Right lobe of liver (tissue), 6 donors: Measurements from ENCODE around the gene PAM16. TPM values are rescaled to one million over a fixed set of nuclear protein-coding genes. Genes with fewer than 3 reads are reported as not detected.

Source experiments
- ATAC-seq, 4 donors: fragments of 200-7000 bp; cut with Tn5 transposase; one replicate each; pipeline ENCODE4 v1.9.1; 2020; ENCODE audit warnings: mild to moderate bottlenecking in 4 of 4, moderate library complexity in 4 of 4
- DNase-seq, 3 donors: peaks; one replicate each; pipeline ENCODE4 v3.0.0-alpha.2; 2020
- H3K27ac ChIP-seq, 3 donors: fragments of 200-600 bp; one replicate each; pipeline ENCODE4 v1.8.0; 2022
- H3K27me3 ChIP-seq, 2 donors: fragments of 200-600 bp; one replicate each; pipeline ENCODE4 v1.8.0; 2022
- H3K36me3 ChIP-seq, 4 donors: fragments of 200-600 bp; sonication (generic) in 1 of 4; one replicate each; pipeline versions ENCODE4 v1.5.1 to v1.8.0; 2017 to 2022; ENCODE audit warnings: control low read depth in 1 of 4
- H3K4me1 ChIP-seq, 4 donors: fragments of 200-600 bp; sonication (generic) in 1 of 4; one replicate each; pipeline versions ENCODE4 v1.5.1 to v1.8.0; 2017 to 2022; ENCODE audit warnings: control low read depth in 1 of 4
- H3K4me3 ChIP-seq, 3 donors: fragments of 200-600 bp; one replicate each; pipeline ENCODE4 v1.8.0; 2022
- H3K9me3 ChIP-seq, 4 donors: fragments of 200-600 bp; sonication (generic) in 1 of 4; one replicate each; pipeline versions ENCODE4 v1.5.1 to v1.8.0; 2017 to 2022; ENCODE audit warnings: control low read depth in 1 of 4
- CTCF ChIP-seq, 4 donors: fragments of 200-600 bp in 3 of 4; fragments of 450-650 bp in 1 of 4; IDR thresholded peaks; one replicate each; pipeline versions ENCODE4 v1.5.1 to v1.8.0; 2016 to 2022; ENCODE audit warnings: antibody characterized with exemption in 4 of 4, mild to moderate bottlenecking in 2 of 4
- POLR2A ChIP-seq: fragments of 450-650 bp; IDR thresholded peaks from one replicate; pipeline ENCODE4 v1.6.1; 2017; ENCODE audit warnings: antibody characterized with exemption, mild to moderate bottlenecking
- WGBS: methylation state at CpG from one replicate; pipeline ENCODE4 v1.1.6; 2018; ENCODE audit warnings: low coverage, low lambda C conversion rate; ENCODE audit not compliant: insufficient coverage; ENCODE audit errors: missing lambda C conversion rate; 5-methylcytosine and 5-hydroxymethylcytosine counted together
- intact Hi-C, 2 donors: fragments of 100-400 bp; cut with DNase I; formaldehyde crosslinking; loops; one replicate each; pipeline versions ENCODE4 v1.11.2 to v1.14.1; 2022
- total RNA-seq, 6 experiments: library from RNA; depleted of rRNA in 2 of 6; stranded (reverse); fragments of >200 nt in 2 of 6; fragmentation: NEBNext Ultra II Directional in 3 of 6; extraction: Animal tissue kit (Norgen Biotek cat#: 25700) in 3 of 6; gene quantifications; one replicate each; pipeline versions ENCODE4 v1.1.0 to v1.2.4, GENCODE V29; 2016 to 2023
- donor health status: DM: no; HTN: yes; CAD: no.
- donor health status: DM: no; HTN: no; CAD: no.
- donor health status: DM: no; HTN: no; CAD: no.
- donor health status: DM: no; HTN: yes; CAD: no.
- donor health status: DM: no; HTN: yes; CAD: no.

The PAM16 gene
- total RNA-seq, 6 experiments from 2014 or later = 27.9 to 45.9 (median 32.8) TPM

GRCh38 chr16:4373909-4374742 is 23.0 kb upstream of the PAM16 start:
- DNase-seq = peak; percentile 69 to 84 (median 79)
- H3K36me3 ChIP-seq = no peaks in the 10 kb centered on the region
- peak overlapping the region; percentile 52 to 94 (median 67) for H3K4me3 ChIP-seq
- no peaks in the 10 kb centered on the region for H3K9me3 ChIP-seq
- ATAC-seq = peak; percentile 7 to 14 (median 14)
- peak overlapping the region; percentile 73 to 97 (median 91) for H3K27ac ChIP-seq
- peaks cover 0 to 70% (median 28%) of the 10 kb centered on the region in 4 donors for H3K4me1 ChIP-seq
- no peak for TF ChIP-seq CTCF (IDR thresholded peaks at IDR 0.05)
- TF ChIP-seq POLR2A = no peak
- 20% methylated on average over 12 of the region's 30 CpGs for WGBS
- intact Hi-C loops = no loop called here
- H3K27me3 ChIP-seq = no peaks in the 10 kb centered on the region

GRCh38 chr16:4373356-4373908 is 22.3 kb upstream of the PAM16 start:
- TF ChIP-seq POLR2A = no peak
- TF ChIP-seq CTCF (IDR thresholded peaks at IDR 0.05) = no peak
- H3K9me3 ChIP-seq = no peaks in the 10 kb centered on the region
- peak overlapping the region; percentile 52 to 94 (median 67) for H3K4me3 ChIP-seq
- peaks cover 0 to 71% (median 32%) of the 10 kb centered on the region in 4 donors for H3K4me1 ChIP-seq
- intact Hi-C loops = no loop called here
- no peaks in the 10 kb centered on the region for H3K27me3 ChIP-seq
- 20% methylated on average over 1 of the region's 9 CpGs for WGBS
- no peaks in the 10 kb centered on the region for H3K36me3 ChIP-seq
- ATAC-seq (no peak), DNase-seq (no peak)
- peak overlapping the region; percentile 73 to 91 (median 87) for H3K27ac ChIP-seq

DNA sequence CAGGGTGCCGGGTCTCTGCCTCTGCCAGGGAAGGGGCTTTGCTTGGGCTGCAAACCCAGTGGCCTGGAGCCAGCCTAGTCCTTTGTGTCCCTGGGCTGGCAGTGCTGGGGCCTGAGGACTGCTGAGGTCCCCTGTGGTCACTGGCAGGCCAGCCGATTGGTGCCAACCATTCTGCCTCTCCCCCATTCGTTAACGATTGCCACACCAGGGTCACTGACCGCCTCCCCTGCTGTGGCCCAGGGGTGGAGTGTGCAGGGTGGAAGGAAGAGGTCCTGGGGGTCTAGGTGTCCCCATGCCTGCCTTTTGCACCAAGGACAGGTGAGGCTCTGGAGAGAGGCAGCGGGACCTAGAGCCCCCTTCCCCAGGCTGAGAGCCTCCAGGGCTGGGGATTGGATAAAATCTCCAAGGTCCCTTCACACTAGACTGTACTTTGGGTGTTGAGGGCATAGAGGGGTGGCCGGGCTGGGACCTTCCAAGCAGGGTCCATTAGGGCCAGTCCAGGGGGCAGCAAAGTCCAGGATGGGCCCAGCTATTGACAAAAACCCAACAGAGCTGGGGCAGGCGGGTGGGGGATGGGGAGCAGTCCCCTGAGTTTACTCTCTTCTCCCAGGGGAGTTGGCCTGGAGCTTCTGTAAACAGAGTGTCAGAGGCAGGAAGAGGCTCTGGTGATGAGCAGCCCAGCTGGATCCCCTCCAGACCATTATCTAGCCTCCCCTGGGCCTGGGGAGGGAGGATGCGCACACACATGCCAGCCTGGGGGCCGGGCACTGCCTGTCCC is 21.6 kb upstream of the PAM16 start:
- WGBS = 31% methylated on average over 2 of the region's 10 CpGs
- ATAC-seq (peak; percentile 59 to 76 (median 68)), DNase-seq (peak; percentile 88 to 94 (median 94))
- Histone ChIP-seq H3K27me3 (no peaks in the 10 kb centered on the region), H3K9me3 (no peaks in the 10 kb centered on the region), H3K4me1 (peaks cover 0 to 70% (median 28%) of the 10 kb centered on the region in 4 donors), H3K27ac (peak overlapping the region; percentile 73 to 91 (median 87)), H3K4me3 (peak overlapping the region; percentile 52 to 94 (median 67)), H3K36me3 (no peaks in the 10 kb centered on the region)
- intact Hi-C loops = no loop called here
- TF ChIP-seq CTCF (IDR thresholded peaks at IDR 0.05) (no peak), POLR2A (peak; percentile 81)

DNA sequence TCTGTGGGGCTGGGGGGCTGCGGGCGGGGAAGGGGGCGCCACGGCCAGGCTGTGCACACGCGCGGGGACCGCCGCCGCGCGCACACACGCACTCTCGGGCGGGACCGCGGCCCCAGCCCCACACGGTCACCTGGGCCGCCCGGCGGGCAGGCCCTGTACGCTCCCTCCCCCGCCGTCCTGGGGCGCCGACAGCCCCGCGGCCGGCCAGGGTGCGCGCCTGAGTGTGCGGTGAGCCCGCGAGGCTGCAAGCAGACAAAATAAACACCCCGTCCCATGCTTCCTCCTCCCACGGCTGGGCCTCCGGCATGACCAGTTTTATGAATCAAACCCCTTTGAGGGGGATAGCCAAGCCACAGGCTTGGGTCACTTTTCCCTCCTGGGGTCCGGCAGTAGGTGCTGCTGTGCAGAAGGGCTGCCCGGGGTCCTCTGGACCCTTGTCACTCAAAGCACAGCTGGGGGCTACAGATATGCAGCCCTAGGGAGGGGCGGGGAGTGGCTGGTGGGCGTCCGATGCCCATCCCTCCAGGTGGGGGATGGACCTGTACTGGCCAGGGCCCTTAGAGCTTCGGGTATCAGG is 21.0 kb upstream of the PAM16 start:
- DNase-seq (no peak), ATAC-seq (peak in 2 of 4 donors; percentile 2 to 4)
- H3K36me3 ChIP-seq = no peaks in the 10 kb centered on the region
- no peaks in the 10 kb centered on the region for H3K9me3 ChIP-seq
- TF ChIP-seq POLR2A = no peak
- no peak for TF ChIP-seq CTCF (IDR thresholded peaks at IDR 0.05)
- no peaks in the 10 kb centered on the region for H3K27me3 ChIP-seq
- intact Hi-C loops = no loop called here
- peak overlapping the region; percentile 73 to 91 (median 87) for H3K27ac ChIP-seq
- H3K4me3 ChIP-seq = peak overlapping the region; percentile 52 to 94 (median 67)
- WGBS = no CpG with 5 or more reads among the region's 43 CpGs
- H3K4me1 ChIP-seq = peaks cover 0 to 63% (median 25%) of the 10 kb centered on the region in 4 donors
